Loucy (cell line): ENCODE data around the gene IL1RN.

Source experiments
- CTCF ChIP-seq: fragments of 200-600 bp; sonication (generic); conservative IDR thresholded peaks from 2 replicates; pipeline ENCODE4 v1.5.1; 2014; ENCODE audit warnings: mild to moderate bottlenecking, antibody characterized with exemption, low read length
- EZH2phosphoT487 ChIP-seq: fragments of 200-600 bp; IDR thresholded peaks from 2 replicates; pipeline ENCODE4 v1.6.1; 2018; ENCODE audit warnings: antibody characterized with exemption, mild to moderate bottlenecking, moderate library complexity, borderline replicate concordance

GRCh38 chr2:113172721-113173541 is 45.5 kb downstream of the IL1RN start:
- TF ChIP-seq CTCF (no peak), EZH2phosphoT487 (no peak)
